Stomach (tissue), 4 donors: ENCODE measurements around the gene CASP2.
"Not testable (repeated sequence)": the region's sequence is repeated elsewhere in the genome, so short reads cannot be mapped to it uniquely, and the experiment has no call there.

ENCODE experiments used
- CTCF ChIP-seq, 7 experiments: fragments of 450-650 bp in 4 of 7; fragments of 200-600 bp in 3 of 7; sonication (generic) in 3 of 7; IDR thresholded peaks; one replicate each; pipeline ENCODE4 v1.5.1; 2016 to 2019; ENCODE audit warnings: antibody characterized with exemption in 7 of 7, control low read depth in 2 of 7, mild to moderate bottlenecking in 1 of 7
- EP300 ChIP-seq: sonication (generic); formaldehyde crosslinking; IDR thresholded peaks from one replicate; pipeline ENCODE4 v1.6.1; 2017; ENCODE audit warnings: antibody characterized with exemption
- POLR2A ChIP-seq, 4 donors: fragments of 450-650 bp; IDR thresholded peaks; one replicate each; pipeline ENCODE4 v1.6.1; 2016; ENCODE audit warnings: antibody characterized with exemption in 4 of 4, control low read depth in 2 of 4, mild to moderate bottlenecking in 1 of 4, moderate library complexity in 1 of 4
- POLR2AphosphoS5 ChIP-seq, 3 donors: sonication (generic); formaldehyde crosslinking; IDR thresholded peaks; one replicate each; pipeline ENCODE4 v1.6.1; 2016; ENCODE audit warnings: antibody characterized with exemption in 3 of 3

DNA sequence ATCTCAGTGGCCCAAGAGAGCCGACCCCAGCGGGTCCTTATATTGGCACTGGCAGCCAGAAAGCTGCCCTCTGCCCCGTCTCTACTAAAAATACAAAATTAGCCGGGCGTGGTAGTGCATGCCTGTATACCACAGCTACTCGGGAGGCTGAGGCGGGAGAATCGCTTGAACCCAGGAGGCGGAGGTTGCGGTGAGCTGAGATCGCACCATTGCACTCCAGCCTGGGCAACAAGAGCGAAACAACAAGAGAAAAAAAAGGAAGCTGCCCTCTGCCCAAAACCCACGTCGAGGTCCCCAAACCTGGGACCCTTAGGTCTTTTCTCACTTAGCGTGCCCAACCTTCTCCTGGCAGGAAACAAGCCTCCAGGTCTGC, 24.0 kb upstream of the CASP2 start:
- TF ChIP-seq POLR2A (IDR thresholded peaks at IDR 0.05); CTCF (IDR thresholded peaks at IDR 0.05); POLR2AphosphoS5 (IDR thresholded peaks at IDR 0.05); EP300: not testable (repeated sequence)
